22Rv1 (cell line): Measurements from ENCODE around the gene CCDC178.

Source experiments
- H3K27ac ChIP-seq: fragments of 450-650 bp; 2 replicates; pipeline ENCODE4 v1.5.1; 2017
- ZFX ChIP-seq: fragments of 450-650 bp; IDR thresholded peaks from 2 replicates; pipeline ENCODE4 v1.6.1; 2017; ENCODE audit warnings: antibody characterized with exemption, borderline replicate concordance
- TF ChIP-seq, protein P1 (sequence below): fragments of 450-650 bp; IDR thresholded peaks from 2 replicates; pipeline ENCODE4 v1.5.1; 2017; ENCODE audit warnings: mild to moderate bottlenecking

The CCDC178 gene

DNA sequence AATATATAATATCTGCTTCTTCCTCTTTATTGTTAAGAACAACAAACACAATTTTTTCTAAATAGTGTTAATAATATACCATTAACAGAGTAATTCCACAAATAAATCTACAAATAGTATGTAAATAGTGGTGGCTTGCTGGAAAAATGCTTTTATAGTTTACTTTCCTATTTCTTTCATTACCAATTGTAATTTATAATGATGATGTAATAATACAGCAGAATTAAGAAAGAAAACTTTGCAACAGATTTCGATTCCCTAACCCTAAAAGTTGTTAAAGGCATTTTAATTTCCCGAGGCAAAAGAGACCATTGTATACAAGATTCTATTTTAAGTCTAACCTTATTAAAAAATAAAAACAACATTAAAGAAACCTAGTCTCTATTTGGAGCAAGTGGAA is 307.9 kb downstream of the CCDC178 start:
- no peak for TF ChIP-seq ZFX
- TF ChIP-seq, protein P1, sequence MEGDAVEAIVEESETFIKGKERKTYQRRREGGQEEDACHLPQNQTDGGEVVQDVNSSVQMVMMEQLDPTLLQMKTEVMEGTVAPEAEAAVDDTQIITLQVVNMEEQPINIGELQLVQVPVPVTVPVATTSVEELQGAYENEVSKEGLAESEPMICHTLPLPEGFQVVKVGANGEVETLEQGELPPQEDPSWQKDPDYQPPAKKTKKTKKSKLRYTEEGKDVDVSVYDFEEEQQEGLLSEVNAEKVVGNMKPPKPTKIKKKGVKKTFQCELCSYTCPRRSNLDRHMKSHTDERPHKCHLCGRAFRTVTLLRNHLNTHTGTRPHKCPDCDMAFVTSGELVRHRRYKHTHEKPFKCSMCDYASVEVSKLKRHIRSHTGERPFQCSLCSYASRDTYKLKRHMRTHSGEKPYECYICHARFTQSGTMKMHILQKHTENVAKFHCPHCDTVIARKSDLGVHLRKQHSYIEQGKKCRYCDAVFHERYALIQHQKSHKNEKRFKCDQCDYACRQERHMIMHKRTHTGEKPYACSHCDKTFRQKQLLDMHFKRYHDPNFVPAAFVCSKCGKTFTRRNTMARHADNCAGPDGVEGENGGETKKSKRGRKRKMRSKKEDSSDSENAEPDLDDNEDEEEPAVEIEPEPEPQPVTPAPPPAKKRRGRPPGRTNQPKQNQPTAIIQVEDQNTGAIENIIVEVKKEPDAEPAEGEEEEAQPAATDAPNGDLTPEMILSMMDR = no peak
- no peak overlapping the region for H3K27ac ChIP-seq

DNA sequence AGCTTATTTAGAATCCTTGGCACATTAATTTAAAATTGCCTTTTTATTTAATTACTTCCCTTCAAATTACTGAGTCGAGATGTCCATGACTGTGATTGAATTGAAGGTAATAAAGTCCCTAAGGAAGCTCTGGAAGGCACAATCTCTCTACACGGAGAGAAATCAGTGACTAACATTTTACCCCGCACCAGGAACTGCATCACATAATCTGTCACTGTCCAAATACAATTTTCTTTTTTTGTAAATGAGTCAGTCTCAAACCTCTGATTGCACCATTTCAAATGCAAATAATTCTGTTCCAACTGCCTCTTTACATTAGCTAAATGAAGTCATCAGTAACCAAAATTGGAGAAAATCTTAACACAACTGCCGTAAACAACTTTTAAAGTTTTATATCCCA is 311.9 kb downstream of the CCDC178 start:
- H3K27ac ChIP-seq = no peak overlapping the region

DNA sequence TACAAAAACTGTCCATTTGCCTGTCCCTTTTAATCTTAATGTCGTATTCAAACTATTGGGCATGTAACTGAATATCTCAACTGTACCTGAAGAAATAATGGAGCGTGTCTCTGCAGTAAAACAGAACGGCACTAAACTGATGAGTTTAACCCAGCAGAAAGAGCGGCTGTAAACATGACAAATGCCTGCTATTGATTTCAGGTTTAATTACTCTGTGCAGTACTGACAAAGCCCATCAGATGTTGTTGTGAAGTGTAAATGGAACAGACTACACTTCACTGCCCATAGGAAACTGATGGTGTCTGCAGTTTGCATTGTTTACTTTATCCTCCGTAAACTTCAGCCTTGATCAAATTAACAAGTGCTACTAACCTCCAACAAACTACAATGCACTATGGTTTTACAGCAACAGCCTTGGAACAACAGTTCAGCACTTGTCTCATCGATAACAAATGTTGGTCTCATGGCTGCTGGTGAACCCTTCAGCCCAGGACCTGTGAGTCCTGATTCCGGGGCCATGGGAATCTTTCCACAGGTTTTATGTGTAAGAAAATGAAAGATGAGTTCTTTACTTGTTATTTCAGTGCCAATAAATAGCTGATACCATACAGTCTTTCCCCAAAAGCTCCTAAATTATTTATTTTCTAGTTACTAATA is 316.5 kb downstream of the CCDC178 start:
- no peak overlapping the region for H3K27ac ChIP-seq
- no peak for TF ChIP-seq ZFX

More for the DNA sequence above, 311.9 kb downstream of the CCDC178 start:
- no peak for TF ChIP-seq ZFX
- TF ChIP-seq, protein P1 = no peak

DNA sequence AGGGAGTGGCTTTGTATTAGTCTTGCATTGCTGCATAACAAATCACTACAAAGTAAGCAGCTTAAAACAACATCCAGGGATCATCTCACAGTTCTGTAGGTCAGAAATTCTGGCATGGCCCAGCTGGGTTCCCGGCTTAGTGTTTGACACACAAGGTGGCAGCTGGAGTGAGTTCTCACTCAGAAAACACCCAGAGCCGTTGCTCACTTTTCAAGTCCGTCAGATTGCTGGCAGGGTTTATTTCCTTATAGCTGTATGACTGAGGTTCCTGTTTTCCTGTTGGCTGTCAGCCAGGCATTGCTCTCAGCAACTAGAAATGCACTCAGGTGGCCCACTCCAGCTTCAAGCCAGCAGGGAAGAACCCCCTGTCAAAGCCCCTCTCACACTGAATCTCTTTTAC is 324.1 kb downstream of the CCDC178 start:
- TF ChIP-seq ZFX = no peak
- TF ChIP-seq, protein P1 = no peak
- H3K27ac ChIP-seq = no peak overlapping the region

DNA sequence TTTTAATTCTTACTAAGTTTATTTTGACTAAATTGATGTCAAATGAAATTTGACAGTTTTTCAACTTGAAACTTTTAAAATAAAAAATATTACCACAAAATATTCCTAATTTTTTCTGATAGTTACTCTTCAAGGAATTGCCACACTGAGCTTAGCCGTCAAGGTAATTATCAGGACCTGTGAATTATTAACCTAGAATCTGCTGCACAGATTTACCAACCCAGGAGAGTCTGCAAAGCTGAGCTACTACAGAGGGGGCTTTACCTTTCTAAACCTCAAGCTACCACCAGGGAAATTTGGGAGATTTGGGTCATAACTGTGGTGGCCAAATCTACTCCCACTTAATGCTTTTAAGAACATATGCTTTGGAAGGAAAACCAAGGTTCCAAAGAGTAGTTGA is 324.6 kb downstream of the CCDC178 start:
- TF ChIP-seq, protein P1 = no peak
- TF ChIP-seq ZFX = no peak

GRCh38 chr18:33115476-33115875 is 325.0 kb downstream of the CCDC178 start:
- no peak overlapping the region for H3K27ac ChIP-seq
- TF ChIP-seq, protein P1 = no peak
- no peak for TF ChIP-seq ZFX

More for the DNA sequence above, 324.6 kb downstream of the CCDC178 start:
- H3K27ac ChIP-seq = no peak overlapping the region

DNA sequence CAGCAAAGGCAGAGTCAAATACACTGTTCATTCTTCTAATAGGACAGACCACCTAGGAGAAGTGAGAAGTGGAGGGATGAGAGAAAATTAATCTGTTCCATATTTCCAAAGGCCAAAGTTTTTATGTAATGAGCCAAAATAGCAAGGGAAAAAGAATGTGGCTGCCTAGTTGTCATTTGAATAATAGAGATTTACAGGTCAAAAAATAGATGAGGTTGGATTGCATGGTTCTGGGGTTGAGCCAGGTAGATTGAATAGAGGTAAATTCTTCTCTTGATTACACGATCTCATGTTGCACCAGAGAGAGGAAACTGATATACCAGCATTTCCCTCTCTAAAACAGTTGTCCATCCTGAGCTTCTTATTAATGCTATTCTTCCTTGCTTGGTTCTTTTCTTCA is 325.8 kb downstream of the CCDC178 start:
- H3K27ac ChIP-seq = no peak overlapping the region
- no peak for TF ChIP-seq ZFX
- TF ChIP-seq, protein P1 = no peak

- H3K27ac ChIP-seq = no peak overlapping the region
- no peak for TF ChIP-seq ZFX
- TF ChIP-seq, protein P1 = no peak
Measured at GRCh38 chr18:33113416-33113815, 327.1 kb downstream of the CCDC178 start.
